NCI-H1930 (cell line): Measurements from ENCODE around the gene NLE1.
"Not testable (repeated sequence)": the region's sequence is repeated elsewhere in the genome, so short reads cannot be mapped to it uniquely, and the experiment has no call there.

Source experiments
- DNase-seq, 2 experiments: peaks; one replicate each; lab custom pipeline; 2025; lab: John Stamatoyannopoulos, UW

NLE1 gene

DNA sequence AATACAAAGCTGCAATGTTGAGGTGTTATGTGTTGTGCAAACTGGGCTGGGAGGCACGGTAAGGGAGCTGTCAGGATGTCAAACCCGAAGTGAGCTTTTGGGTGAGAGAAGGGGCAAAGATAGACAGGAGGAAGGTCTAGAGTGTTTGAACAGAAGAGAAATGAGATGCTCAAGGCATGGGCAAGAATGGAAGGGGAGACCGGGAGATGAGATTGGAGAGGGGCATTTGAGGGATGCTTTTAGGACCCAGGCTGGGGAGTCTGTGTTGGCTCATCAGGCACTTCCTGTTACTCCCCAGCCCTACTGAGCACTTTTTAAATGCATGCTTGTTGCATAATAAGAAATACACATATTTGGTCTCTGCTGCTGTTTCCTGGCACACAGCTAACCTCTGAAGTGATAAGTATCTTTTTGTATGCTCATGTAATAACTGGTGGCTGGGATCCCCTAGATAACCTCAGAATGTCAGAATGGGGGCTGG, 19.2 kb upstream of the NLE1 start:
- DNase-seq, result no peak

DNA sequence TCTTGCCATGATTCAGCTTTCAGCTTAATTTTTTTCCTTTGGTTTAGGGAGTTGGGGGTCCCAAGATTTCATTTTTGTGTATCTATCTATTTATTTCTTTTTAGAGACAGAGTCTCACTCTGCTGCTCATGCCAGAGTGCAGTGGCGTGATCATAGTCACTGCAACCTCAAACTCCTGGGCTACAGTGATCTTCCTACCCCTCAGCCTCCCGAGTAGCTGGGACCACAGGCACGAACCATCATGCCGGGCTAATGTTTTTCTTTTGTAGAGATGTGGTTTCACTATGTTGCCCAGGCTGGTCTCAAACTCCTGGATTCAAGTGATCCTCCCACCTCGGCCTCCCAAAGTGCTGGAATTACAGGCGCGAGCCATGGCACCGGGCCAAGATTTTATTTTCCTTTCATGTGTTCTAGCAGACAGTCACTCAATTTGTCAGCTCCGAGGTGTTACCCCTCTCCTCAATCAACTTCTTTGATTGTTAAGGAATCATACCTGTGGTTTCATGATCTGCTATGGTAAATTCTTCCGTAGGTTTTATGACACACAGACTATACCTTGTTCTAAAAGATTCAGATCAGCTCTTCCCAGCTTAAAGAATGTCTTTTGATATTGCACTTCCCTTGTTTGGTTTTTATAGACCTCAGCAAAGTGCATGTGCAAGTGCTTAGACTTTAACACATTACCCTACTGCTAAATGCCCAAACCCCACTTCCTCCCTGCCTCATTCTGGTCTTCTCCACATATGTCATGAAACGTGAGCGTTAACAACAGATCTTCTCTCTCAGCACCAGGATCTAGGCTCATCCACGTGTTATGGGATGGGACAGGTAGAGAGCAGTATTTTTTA, 18.5 kb upstream of the NLE1 start:
- DNase-seq, result no peak

DNA sequence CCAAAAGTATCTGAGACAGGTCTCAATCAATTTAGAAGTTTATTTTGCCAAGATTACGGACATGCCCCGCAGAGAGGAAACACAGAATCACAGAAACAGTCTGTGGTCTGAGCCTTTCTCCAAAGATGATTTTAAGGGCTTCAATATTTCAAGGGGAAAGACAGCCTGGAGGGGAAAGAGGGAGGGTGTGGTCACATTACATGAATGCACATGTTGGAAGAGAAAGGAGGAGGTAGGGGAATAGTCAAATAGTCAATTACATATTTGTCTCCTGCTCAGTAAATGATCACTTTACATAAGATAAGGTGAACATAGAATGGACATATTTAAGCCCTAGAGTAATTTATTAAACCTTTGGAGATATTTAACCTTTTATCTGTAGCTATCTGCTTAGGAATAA, 17.8 kb upstream of the NLE1 start:
- DNase-seq, result no peak

DNA sequence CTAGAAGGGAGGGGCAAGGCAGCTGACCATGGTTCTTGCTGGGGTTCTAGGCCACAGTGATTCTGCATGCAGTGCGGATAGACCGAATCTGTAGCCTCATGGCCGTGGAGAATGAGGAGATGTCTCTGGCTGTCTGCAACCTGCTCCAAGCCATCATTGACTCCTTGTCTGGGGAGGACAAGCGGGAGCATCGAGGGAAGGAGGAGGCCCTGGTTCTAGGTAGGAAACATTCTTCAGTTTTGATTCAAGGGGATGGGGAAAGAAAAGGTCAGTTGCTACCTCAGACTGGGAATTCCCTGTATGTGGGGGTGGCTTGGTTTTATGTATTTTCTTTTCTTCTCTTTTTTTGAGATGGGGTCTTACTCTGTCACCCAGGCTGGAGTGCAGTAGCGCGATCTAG, 13.1 kb upstream of the NLE1 start:
- DNase-seq, result no peak

DNA sequence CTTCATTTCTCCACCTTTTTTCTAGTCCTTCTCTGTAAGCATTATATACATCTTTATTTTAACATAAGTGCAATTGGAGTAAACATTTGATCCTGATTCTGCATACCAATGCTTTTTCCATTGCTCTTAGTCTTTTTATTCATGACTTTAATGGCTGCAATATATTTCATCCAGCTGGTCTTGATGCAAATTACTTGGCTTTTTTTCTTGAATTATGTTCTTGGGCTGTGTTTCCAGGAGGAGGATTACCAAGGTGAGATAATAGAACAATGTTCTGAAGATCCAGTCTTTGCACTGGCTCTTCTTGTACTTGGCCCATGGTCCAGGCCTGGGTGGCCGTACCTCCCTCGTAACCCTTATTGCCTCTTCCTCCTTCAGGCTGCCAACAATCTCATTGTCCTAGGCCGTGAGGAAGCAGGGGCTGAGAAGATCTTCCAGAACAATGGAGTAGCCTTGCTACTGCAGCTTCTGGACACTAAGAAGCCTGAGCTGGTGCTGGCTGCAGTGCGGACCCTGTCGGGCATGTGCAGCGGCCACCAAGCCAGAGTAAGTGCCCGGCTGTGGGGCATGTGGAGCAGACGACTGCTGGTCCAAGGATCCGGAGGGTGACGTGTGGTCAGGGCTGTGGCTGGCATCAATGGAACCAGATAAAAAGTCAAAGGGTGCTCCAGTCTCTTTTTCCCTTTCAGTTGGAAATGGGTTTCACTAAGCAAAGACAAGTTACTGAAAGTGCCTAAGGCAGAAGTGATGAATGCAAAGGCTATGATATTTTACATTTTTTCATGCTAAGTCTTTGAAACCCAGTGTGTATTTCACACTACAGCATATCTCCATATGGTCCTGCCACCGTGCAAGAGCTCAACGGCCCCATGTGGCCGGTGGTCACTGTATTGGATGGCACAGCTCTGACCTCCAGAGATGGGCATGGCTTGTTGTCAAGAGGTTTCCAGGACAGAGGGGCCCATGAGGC, 12.4 kb upstream of the NLE1 start:
- no peak for DNase-seq

- DNase-seq, result no peak
Observed at GRCh38 chr17:35152421-35153140, 10.5 kb upstream of the NLE1 start.

- not testable (repeated sequence) for DNase-seq
Observed at GRCh38 chr17:35151080-35151479, 9.0 kb upstream of the NLE1 start.

- no peak for DNase-seq
Observed at GRCh38 chr17:35149941-35150340, 7.8 kb upstream of the NLE1 start.

- no peak for DNase-seq
Observed at GRCh38 chr17:35148144-35148543, 6.0 kb upstream of the NLE1 start.

GRCh38 chr17:35147375-35147905, 5.3 kb upstream of the NLE1 start, which contains the start of gene UNC45B:
Gene UNC45B, plus strand, starts transcription at chr17:35147817. Its CDS starts 447 bp downstream, at chr17:35148264.
- no peak for DNase-seq

- DNase-seq, result no peak
Observed at GRCh38 chr17:35146214-35146833, 4.2 kb upstream of the NLE1 start.

- DNase-seq, result no peak
Observed at GRCh38 chr17:35144840-35145239, 2.7 kb upstream of the NLE1 start.

DNA sequence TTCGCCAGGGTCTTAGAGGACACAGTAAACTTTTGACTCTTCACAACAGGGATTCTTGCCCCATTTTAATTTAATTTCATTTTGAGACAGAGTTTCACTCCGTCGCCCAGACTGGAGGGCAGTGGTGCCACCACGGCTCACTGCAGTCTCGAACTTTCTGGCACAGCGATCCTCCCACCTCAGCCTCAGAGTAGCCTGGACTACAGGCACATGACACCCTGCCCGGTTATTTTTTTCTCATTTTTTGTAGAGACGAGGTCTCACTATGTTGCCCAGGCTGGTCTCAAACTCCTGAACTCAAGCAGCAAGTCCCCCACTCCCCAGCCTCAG, 329 bp upstream of the NLE1 start:
- no peak for DNase-seq

DNA sequence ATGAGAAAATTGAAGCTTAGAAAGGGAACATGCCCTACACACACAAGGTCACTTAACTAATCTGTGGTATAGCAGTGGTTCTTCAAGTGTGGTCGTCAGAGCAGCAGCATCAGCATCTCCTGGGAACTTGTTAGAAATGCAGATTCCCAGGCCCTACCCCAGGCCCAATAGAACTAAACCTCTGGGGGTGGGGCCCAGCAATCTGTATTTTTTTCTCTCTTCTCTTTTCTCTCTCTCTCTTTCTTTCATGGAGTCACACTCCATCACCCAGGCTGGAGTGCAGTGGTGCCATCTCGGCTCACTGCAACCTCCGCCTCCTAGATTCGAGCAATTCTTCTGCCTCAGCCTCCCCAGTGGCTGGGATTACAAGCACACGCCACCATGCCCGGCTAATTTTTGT, 3.9 kb downstream of the NLE1 start:
- no peak for DNase-seq

DNA sequence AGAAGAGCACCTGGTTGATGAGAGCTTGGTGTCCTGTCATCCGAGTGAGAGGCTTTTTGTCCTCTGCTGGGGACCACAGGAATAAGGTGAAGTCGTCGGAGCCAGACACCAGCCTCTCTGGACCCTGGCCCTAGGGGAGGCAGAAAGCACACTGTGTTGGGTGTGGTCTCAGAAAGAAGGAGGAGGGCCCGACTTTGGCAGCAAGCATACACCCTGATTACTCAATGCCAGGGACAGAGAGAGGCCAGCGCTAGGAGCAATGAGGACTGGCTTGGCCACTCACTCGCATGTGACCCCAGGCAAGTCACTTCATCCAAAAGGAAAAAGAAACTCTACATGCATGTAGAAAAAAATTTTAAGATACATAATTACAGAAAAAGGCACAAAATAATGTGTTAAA, 6.8 kb downstream of the NLE1 start:
- no peak for DNase-seq

GRCh38 chr17:35132816-35133550, 9.1 kb downstream of the NLE1 start:
- no peak for DNase-seq

GRCh38 chr17:35132099-35132498, 10.0 kb downstream of the NLE1 start:
- no peak for DNase-seq

GRCh38 chr17:35130392-35130791, 11.7 kb downstream of the NLE1 start:
- DNase-seq, result no peak

DNA sequence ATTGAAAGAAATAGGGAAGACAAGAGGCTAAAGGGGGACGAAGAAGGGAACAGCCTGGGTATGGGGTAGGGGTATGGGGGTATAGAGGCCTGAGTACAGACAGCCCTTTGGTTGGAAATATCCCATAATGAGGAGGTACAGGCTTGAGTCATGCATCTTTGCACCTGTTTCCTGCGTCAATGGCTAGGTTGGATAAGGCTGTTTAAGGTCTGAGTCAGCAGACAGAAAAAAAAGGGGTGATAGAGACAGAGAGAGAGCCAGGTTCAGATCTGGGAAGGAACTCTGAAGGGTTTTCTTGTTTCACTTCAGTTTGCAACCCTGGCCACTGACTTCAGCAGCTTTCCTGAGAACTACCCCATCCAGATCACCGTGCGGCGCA, 12.1 kb downstream of the NLE1 start:
- no peak for DNase-seq

DNA sequence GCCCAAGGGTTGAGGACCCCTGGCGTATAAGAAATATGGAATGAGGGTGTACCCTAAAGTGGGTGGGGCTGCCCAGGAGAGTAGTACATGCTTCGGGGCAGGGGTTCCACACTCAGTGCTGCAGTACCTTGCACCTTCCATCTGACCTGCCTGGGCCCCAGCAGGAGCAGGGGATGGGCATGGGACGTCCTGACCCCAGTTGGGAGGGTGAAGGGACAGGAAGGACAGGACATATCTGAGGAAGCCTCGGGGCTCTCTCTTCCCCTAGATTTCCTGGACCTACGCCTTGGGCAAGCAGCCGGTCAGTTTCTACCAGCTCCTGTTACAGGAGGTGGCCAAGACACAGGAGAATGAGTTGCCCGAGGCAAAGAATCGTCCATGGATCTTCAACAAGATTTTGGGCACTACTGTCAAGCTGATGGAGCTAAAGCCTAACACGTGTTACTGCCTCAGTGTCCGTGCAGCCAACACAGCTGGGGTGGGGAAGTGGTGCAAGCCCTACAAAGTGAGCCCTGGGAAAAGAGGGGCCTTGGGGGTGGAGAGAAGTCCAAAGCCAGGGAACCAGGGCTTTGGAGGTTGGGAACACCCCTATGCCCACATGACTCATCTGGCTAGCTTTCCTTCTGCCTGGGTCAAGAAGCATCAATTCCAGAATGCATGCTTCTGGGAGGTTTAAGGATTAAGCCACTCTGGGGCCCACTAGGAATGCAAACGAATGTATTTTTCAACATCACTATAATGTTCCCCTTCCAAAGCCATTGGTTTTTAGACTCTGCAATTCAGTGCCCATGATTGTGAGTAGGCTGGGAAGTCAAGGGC, 12.7 kb downstream of the NLE1 start:
- no peak for DNase-seq
